GM18951 (cell line): ENCODE data around the gene ATG5.

Source experiments
- POLR2A ChIP-seq: IDR thresholded peaks from 4 replicates; pipeline ENCODE4 v1.6.1; 2011; ENCODE audit warnings: mild to moderate bottlenecking; ENCODE audit not compliant: insufficient read length, insufficient read depth; ENCODE audit errors: extremely low read depth
- in situ Hi-C: fragments of 300-500 bp; cut with MboI; formaldehyde crosslinking; loops from one replicate; pipeline ENCODE4 v1.12.0; 2022; ENCODE audit warnings: low sequenced_read_pairs, mixed read lengths, inconsistent platforms; ENCODE audit not compliant: unreplicated experiment

The ATG5 gene

DNA sequence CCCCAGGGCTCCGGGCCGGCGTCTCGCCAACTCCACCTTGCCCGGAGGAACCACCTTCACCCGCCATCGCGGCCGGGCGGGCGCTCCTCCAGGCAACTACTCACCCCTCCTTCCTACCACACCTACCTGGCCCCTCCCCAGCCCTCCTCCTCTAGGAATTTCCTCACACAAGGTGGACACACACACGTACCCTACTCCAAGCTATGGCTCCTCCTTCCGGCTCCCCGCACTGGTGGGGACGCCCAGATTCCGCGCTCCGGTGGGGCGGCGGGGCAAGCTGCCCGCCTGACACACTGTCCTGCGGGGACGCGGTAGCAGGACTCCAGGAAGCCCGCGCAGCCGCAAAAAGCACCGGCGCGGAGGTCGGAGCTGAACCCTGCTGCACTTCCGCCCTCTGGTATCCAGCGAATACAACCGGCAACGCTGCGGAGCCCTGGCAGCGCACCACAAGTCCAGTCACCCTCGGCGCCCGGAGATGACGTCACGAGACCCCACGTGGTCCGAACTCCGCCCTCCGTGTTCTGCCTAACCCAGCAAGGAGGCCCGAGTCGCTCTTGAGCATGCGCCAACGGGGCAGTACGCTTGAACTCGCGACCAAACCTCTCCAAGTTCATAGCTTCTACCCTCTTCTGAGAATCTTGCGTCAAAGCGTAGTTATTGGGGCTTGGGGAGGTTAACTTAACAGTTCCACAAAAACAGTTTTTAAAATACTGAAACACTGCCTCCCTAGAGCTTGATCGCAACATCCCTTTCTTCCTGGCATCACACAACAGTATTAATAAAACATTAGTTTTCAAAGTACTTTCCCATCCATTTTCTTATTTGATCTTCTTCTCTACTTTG, at the start of gene ATG5:
Gene ATG5 (minus strand): TSS at position 425 of the 843 bp plus-strand sequence. CDS start 9,552 bp downstream, outside the sequence.
- in situ Hi-C loops = loop anchor here (25.0 kb wide), 1 partner anchor 662 kb away; no protein-coding TSS in a partner anchor
- TF ChIP-seq POLR2A = peak; percentile 90

- no peak for TF ChIP-seq POLR2A
- in situ Hi-C loops = no loop called here
Observed at GRCh38 chr6:106373502-106374239, 48.1 kb upstream of the ATG5 start.

- in situ Hi-C loops = no loop called here
- TF ChIP-seq POLR2A = no peak
Observed at GRCh38 chr6:106372838-106373501, 47.4 kb upstream of the ATG5 start.

DNA sequence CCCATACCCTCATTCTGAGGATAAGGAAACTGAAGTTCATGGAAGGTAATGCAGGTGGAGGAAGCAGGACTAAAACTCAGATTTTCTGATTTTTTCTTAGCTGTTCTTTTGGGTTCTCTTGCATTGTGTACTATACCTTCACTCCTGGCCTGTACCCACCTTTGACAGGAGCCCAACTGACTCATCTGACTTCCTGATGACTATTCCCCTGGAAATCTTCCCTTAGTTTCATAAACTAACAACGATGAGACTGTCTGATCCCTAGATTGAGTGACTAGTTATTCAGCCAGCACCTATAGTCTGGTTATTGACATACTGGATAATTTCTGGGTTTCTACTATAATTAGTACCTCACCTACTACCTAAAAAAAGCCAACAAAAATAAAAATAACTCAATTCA, 45.1 kb upstream of the ATG5 start:
- in situ Hi-C loops = no loop called here
- no peak for TF ChIP-seq POLR2A

GRCh38 chr6:106369739-106370138, 44.2 kb upstream of the ATG5 start:
- in situ Hi-C loops = loop anchor here (10.0 kb wide), 1 partner anchor 535 kb away; no protein-coding TSS in a partner anchor
- no peak for TF ChIP-seq POLR2A

GRCh38 chr6:106363401-106364138, 38.0 kb upstream of the ATG5 start:
- no peak for TF ChIP-seq POLR2A
- in situ Hi-C loops = loop anchor here (10.0 kb wide), 1 partner anchor 541 kb away; no protein-coding TSS in a partner anchor

GRCh38 chr6:106360989-106361430, 35.5 kb upstream of the ATG5 start:
- in situ Hi-C loops = loop anchor here (10.0 kb wide), 1 partner anchor 544 kb away; no protein-coding TSS in a partner anchor
- no peak for TF ChIP-seq POLR2A

- in situ Hi-C loops = loop anchor here (10.0 kb wide), 1 partner anchor 544 kb away; no protein-coding TSS in a partner anchor
- TF ChIP-seq POLR2A = no peak
Observed at GRCh38 chr6:106360410-106360988, 34.9 kb upstream of the ATG5 start, which contains the start of gene CRYBG1. TSS of gene CRYBG1 (plus strand) at chr6:106360717. CDS start at chr6:106360909, 192 bp downstream.

DNA sequence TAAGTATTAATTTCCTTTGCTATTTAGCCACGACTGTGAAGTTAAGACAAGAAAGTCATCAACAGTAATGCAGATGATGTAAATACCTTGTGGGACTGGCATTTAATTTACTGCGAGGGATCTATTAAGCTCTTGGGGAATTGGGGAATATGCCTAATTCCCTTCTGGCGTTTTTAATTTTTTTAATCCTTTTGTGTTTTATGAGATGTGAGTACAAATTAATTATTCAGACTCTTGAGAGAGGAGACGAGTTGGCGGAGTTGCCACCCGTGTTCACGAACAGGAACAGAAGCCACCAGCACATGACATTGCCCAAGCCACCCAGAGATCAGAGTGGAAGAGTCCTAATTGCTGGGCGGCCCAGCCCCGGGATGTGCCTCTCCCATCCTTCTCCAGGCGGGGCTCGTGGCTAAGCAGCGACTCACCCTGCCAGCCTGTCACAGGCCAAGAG, 34.4 kb upstream of the ATG5 start:
- TF ChIP-seq POLR2A = no peak

GRCh38 chr6:106356378-106356777, 30.8 kb upstream of the ATG5 start:
- TF ChIP-seq POLR2A = no peak
- in situ Hi-C loops = no loop called here

More for the DNA sequence above, 34.4 kb upstream of the ATG5 start:
- in situ Hi-C loops = loop anchor here (10.0 kb wide), 1 partner anchor 545 kb away; no protein-coding TSS in a partner anchor

DNA sequence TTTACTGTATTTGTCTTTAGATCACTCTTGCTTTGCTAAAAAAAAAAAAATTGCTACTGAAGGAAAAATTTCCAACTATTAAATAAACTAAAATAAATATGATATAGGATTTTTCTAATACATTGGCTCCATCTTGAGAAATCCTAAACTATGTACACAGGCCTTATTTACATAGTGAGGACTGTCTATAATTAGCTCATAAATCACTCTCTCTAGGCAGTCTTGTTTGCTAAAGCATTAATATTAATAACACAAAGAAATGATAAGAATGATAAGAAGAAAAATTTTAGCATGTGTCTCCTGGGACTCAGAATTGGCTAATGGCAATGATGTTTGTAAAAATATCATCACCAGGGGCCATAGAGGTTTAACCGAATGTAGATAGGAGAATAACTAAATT, 21.7 kb upstream of the ATG5 start:
- in situ Hi-C loops = loop anchor here (10.0 to 25.0 kb wide), 2 partner anchors 218 to 640 kb away; no protein-coding TSS in a partner anchor

More for the DNA sequence above, 21.7 kb upstream of the ATG5 start:
- TF ChIP-seq POLR2A = no peak
